SK-N-SH (cell line): ENCODE measurements around the gene SLC15A1. TPM values are rescaled to one million over a fixed set of nuclear protein-coding genes. Genes with fewer than 3 reads are reported as not detected.

ENCODE experiments used
- CTCF ChIA-PET: fragments of 300-600, 350-600 bp; formaldehyde crosslinking; extraction: SDS; loops from one replicate; lab custom pipeline; 2021; lab: Yijun Ruan, JAX
- POLR2A ChIA-PET: fragments of 350-600 bp; sonication (Branson Sonifier 250); formaldehyde crosslinking; extraction: SDS; loops from one replicate; lab custom pipeline; 2020; ENCODE audit warnings: antibody characterized with exemption, inconsistent platforms; lab: Yijun Ruan, JAX
- DNase-seq: peaks from one replicate; pipeline ENCODE4 v3.0.0; 2012
- H2AFZ ChIP-seq: fragments of 200-600 bp; sonication (generic); 2 replicates; pipeline ENCODE4 v1.8.1; 2016; ENCODE audit warnings: antibody characterized with exemption, mild to moderate bottlenecking, low read depth
- H3F3A ChIP-seq: fragments of 200-600 bp; sonication (generic); replicated peaks from 2 replicates; pipeline ENCODE3; 2016; ENCODE audit warnings: antibody characterized with exemption, mild to moderate bottlenecking; ENCODE audit not compliant: insufficient read depth
- H3K27ac ChIP-seq, 2 experiments: fragments of 200-500 bp in 1 of 2; fragments of 200-600 bp in 1 of 2; sonication (Bioruptor generic) in 1 of 2; sonication (generic), shearing (Covaris generic) in 1 of 2; 2 replicates each; pipeline versions ENCODE4 v1.5.1 to v1.6.1; 2014 to 2016; ENCODE audit warnings: low read depth in 2 of 2, inconsistent platforms in 1 of 2, low read length in 1 of 2, mild to moderate bottlenecking in 1 of 2, mixed read lengths in 1 of 2
- H3K27me3 ChIP-seq: fragments of 200-600 bp; sonication (generic), shearing (Covaris generic); 2 replicates; pipeline ENCODE4 v1.6.1; 2016; ENCODE audit warnings: mixed run types; ENCODE audit not compliant: insufficient read depth
- H3K36me3 ChIP-seq, 2 experiments: fragments of 200-500 bp in 1 of 2; fragments of 200-600 bp in 1 of 2; sonication (Bioruptor generic) in 1 of 2; sonication (generic) in 1 of 2; replicated peaks in 1 of 2; 2 replicates each; pipeline versions ENCODE3 to v1.5.1; 2014 to 2016; ENCODE audit warnings: low read length in 1 of 2, mild to moderate bottlenecking in 1 of 2; ENCODE audit not compliant: insufficient read depth in 2 of 2, control insufficient read depth in 1 of 2
- H3K4me1 ChIP-seq, 2 experiments: fragments of 200-500 bp in 1 of 2; fragments of 200-600 bp in 1 of 2; sonication (Bioruptor generic) in 1 of 2; sonication (generic), shearing (Covaris generic) in 1 of 2; 2 replicates each; pipeline versions ENCODE4 v1.5.1 to v1.6.1; 2014 to 2016; ENCODE audit warnings: low read depth in 1 of 2, low read length in 1 of 2, mixed run types in 1 of 2; ENCODE audit not compliant: insufficient read depth in 2 of 2, control insufficient read depth in 1 of 2
- H3K4me2 ChIP-seq: fragments of 200-600 bp; sonication (generic), shearing (Covaris generic); 2 replicates; pipeline ENCODE4 v1.6.1; 2017; ENCODE audit warnings: mixed run types
- H3K4me3 ChIP-seq, 2 experiments: fragments of 200-500 bp in 1 of 2; fragments of 200-600 bp in 1 of 2; sonication (Bioruptor generic) in 1 of 2; sonication (generic), shearing (Covaris generic) in 1 of 2; 2 replicates each; pipeline versions ENCODE4 v1.5.1 to v1.8.1; 2014 to 2016; ENCODE audit warnings: low read depth in 2 of 2, inconsistent platforms in 1 of 2, low read length in 1 of 2, mild to moderate bottlenecking in 1 of 2, mixed read lengths in 1 of 2, moderate library complexity in 1 of 2
- H3K79me2 ChIP-seq: fragments of 200-600 bp; sonication (generic); 2 replicates; pipeline ENCODE4 v1.8.1; 2017; ENCODE audit warnings: mild to moderate bottlenecking; ENCODE audit not compliant: insufficient read depth
- H3K9ac ChIP-seq: fragments of 200-600 bp; sonication (generic); 2 replicates; pipeline ENCODE4 v1.6.1; 2017; ENCODE audit warnings: mixed run types
- H3K9me2 ChIP-seq: fragments of 200-600 bp; sonication (generic); 2 replicates; pipeline ENCODE4 v1.6.1; 2017; ENCODE audit warnings: mixed run types
- H3K9me3 ChIP-seq: fragments of 200-600 bp; sonication (generic); 2 replicates; pipeline ENCODE4 v1.6.1; 2017; ENCODE audit warnings: mixed run types, mild to moderate bottlenecking, moderate library complexity
- H4K20me1 ChIP-seq: fragments of 200-600 bp; sonication (generic); 2 replicates; pipeline ENCODE4 v1.6.1; 2017; ENCODE audit warnings: mild to moderate bottlenecking, mixed run types; ENCODE audit not compliant: insufficient read depth
- ELF1 ChIP-seq: IDR thresholded peaks from 2 replicates; pipeline ENCODE4 v1.4.0; 2012
- EP300 ChIP-seq, 2 experiments: IDR thresholded peaks; 2 replicates each; pipeline versions ENCODE4 v1.4.0 to v1.6.1; 2012; ENCODE audit warnings: borderline replicate concordance in 1 of 2, low read depth in 1 of 2, low read length in 1 of 2
- EZH2phosphoT487 ChIP-seq: fragments of 200-600 bp; sonication (generic); IDR thresholded peaks from 2 replicates; pipeline ENCODE4 v1.6.1; 2017; ENCODE audit warnings: low read depth, mixed run types, mild to moderate bottlenecking, antibody characterized with exemption, moderate library complexity, borderline replicate concordance
- GATA2 ChIP-seq: sonication (generic); formaldehyde crosslinking; IDR thresholded peaks from 2 replicates; pipeline ENCODE4 v1.5.0; 2020; ENCODE audit warnings: mild to moderate bottlenecking, missing genetic modification reagents
- IRF3 ChIP-seq: fragments of 150-350 bp; IDR thresholded peaks from 2 replicates; pipeline ENCODE4 v1.6.1; 2016; ENCODE audit warnings: mild to moderate bottlenecking, low read depth, low read length
- JUND ChIP-seq: IDR thresholded peaks from 2 replicates; pipeline ENCODE4 v1.4.0; 2012
- MXI1 ChIP-seq: IDR thresholded peaks from 2 replicates; pipeline ENCODE4 v1.6.1; 2012; ENCODE audit warnings: mild to moderate bottlenecking, low read depth, low read length, improper control_type of control experiment
- PBX3 ChIP-seq: IDR thresholded peaks from 2 replicates; pipeline ENCODE4; 2012
- RXRA ChIP-seq: IDR thresholded peaks from 2 replicates; pipeline ENCODE4 v1.4.0; 2012; ENCODE audit warnings: low read depth, mild to moderate bottlenecking, borderline replicate concordance
- YY1 ChIP-seq: IDR thresholded peaks from 2 replicates; pipeline ENCODE4 v1.4.0; 2012; ENCODE audit warnings: low read depth, mild to moderate bottlenecking
- WGBS: methylation state at CpG from one replicate; pipeline ENCODE4 v1.1.6; 2017; ENCODE audit warnings: low lambda C conversion rate; 5-methylcytosine and 5-hydroxymethylcytosine counted together
- polyA plus RNA-seq, 3 experiments: library from polyadenylated mRNA; depleted of rRNA; stranded (reverse); fragments of >200 nt; gene quantifications; 2 replicates each; pipeline ENCODE4 v1.2.3, GENCODE V29; 2012
- TF ChIP-seq, protein P1 (sequence below): IDR thresholded peaks from 2 replicates; pipeline ENCODE4 v1.6.1; 2012; ENCODE audit warnings: mild to moderate bottlenecking, low read depth, low read length, moderate library complexity
- TF ChIP-seq, protein P2 (sequence below): IDR thresholded peaks from 2 replicates; pipeline ENCODE4 v1.4.0; 2012; ENCODE audit warnings: low read depth, borderline replicate concordance
- TF ChIP-seq, protein P3 (sequence below): IDR thresholded peaks from 2 replicates; pipeline ENCODE4 v1.4.0; 2012; ENCODE audit warnings: low read depth

Gene SLC15A1
- polyA plus RNA-seq, 1 of the 3 experiments (the other 2 are of a cell fraction), result not detected

DNA sequence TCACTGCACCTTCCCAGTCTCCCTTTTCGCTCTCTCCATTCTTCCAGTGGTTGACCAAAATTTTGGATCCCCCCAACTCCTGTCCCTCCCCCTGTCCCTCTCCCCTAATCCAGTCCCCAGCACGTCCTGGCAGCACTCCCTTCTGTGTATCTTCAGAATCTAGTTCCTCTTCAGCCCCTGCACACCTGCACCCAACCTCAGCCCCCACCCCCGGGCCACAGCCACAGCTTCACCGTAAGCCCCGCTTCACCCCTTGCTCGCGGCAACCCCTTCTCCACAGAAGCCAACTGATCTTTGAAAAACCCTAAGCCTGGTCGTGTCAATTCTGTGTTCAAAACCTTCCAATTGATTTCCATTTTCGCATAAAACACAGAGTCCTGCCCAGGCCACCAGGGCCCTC lies 35.5 kb upstream of the SLC15A1 start:
- 82% methylated on average over 9 of the region's 9 CpGs for WGBS
- Histone ChIP-seq H3K27ac (no peak overlapping the region), H3K27me3 (no peaks in the 10 kb centered on the region), H3K4me1 (no peaks in the 10 kb centered on the region), H3K9ac (no peak overlapping the region), H4K20me1 (no peaks in the 10 kb centered on the region), H3K36me3 (no peaks in the 10 kb centered on the region), H3F3A (no peaks in the 10 kb centered on the region), H3K9me3 (no peaks in the 10 kb centered on the region), H3K4me2 (no peak overlapping the region), H3K79me2 (no peaks in the 10 kb centered on the region), H3K9me2 (no peaks in the 10 kb centered on the region), H3K4me3 (no peak overlapping the region), H2AFZ (no peak overlapping the region)
- CTCF ChIA-PET, result no interaction called here
- TF ChIP-seq, protein P1, sequence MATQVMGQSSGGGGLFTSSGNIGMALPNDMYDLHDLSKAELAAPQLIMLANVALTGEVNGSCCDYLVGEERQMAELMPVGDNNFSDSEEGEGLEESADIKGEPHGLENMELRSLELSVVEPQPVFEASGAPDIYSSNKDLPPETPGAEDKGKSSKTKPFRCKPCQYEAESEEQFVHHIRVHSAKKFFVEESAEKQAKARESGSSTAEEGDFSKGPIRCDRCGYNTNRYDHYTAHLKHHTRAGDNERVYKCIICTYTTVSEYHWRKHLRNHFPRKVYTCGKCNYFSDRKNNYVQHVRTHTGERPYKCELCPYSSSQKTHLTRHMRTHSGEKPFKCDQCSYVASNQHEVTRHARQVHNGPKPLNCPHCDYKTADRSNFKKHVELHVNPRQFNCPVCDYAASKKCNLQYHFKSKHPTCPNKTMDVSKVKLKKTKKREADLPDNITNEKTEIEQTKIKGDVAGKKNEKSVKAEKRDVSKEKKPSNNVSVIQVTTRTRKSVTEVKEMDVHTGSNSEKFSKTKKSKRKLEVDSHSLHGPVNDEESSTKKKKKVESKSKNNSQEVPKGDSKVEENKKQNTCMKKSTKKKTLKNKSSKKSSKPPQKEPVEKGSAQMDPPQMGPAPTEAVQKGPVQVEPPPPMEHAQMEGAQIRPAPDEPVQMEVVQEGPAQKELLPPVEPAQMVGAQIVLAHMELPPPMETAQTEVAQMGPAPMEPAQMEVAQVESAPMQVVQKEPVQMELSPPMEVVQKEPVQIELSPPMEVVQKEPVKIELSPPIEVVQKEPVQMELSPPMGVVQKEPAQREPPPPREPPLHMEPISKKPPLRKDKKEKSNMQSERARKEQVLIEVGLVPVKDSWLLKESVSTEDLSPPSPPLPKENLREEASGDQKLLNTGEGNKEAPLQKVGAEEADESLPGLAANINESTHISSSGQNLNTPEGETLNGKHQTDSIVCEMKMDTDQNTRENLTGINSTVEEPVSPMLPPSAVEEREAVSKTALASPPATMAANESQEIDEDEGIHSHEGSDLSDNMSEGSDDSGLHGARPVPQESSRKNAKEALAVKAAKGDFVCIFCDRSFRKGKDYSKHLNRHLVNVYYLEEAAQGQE, result no peak
- TF ChIP-seq, protein P2, sequence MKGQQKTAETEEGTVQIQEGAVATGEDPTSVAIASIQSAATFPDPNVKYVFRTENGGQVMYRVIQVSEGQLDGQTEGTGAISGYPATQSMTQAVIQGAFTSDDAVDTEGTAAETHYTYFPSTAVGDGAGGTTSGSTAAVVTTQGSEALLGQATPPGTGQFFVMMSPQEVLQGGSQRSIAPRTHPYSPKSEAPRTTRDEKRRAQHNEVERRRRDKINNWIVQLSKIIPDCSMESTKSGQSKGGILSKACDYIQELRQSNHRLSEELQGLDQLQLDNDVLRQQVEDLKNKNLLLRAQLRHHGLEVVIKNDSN, result no peak
- TF ChIP-seq GATA2 (CRISPR knock-in tag), result no peak
- no peak for TF ChIP-seq RXRA
- no peak for TF ChIP-seq PBX3
- TF ChIP-seq MXI1, result no peak
- no peak for TF ChIP-seq JUND
- no peak for TF ChIP-seq EZH2phosphoT487
- TF ChIP-seq EP300 (IDR thresholded peaks at IDR 0.05; ENCODE audit: borderline replicate concordance in 1 of 2, low read depth in 1 of 2, low read length in 1 of 2), result no peak
- TF ChIP-seq, protein P3, sequence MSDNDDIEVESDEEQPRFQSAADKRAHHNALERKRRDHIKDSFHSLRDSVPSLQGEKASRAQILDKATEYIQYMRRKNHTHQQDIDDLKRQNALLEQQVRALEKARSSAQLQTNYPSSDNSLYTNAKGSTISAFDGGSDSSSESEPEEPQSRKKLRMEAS, result no peak
- no peak for DNase-seq
- POLR2A ChIA-PET, result no interaction called here

DNA sequence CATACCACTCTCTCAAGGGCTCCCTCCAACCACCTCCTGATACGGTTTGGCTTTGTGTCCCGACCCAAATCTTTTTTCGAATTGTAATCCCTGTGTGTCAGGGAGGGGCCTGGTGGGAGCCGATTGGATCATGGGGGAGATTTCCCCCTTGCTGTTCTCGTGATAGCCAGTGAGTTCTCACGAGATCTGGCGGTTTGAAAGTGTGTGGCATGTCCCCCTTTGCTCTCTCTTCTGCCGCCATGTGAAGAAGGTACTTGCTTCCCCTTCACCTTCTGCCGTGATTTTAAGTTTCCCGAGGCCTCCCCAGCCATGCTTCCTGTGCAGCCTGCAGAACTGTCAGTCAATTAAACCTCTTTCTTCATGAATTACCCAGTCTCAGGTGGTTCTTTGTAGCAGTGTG lies 34.7 kb upstream of the SLC15A1 start:
- CTCF ChIA-PET, result no interaction called here

More for the DNA sequence above, 34.7 kb upstream of the SLC15A1 start:
- DNase-seq, result no peak
- H2AFZ ChIP-seq, result no peak overlapping the region
- POLR2A ChIA-PET, result no interaction called here
- H3K4me3 ChIP-seq, result no peak overlapping the region
- H3K27me3 ChIP-seq, result no peaks in the 10 kb centered on the region
- no peaks in the 10 kb centered on the region for H4K20me1 ChIP-seq
- H3K4me2 ChIP-seq, result no peak overlapping the region
- no peaks in the 10 kb centered on the region for H3K9me3 ChIP-seq
- no peaks in the 10 kb centered on the region for H3F3A ChIP-seq
- no peaks in the 10 kb centered on the region for H3K79me2 ChIP-seq
- H3K4me1 ChIP-seq, result no peaks in the 10 kb centered on the region
- no peak overlapping the region for H3K27ac ChIP-seq
- H3K9ac ChIP-seq, result no peak overlapping the region
- H3K36me3 ChIP-seq, result no peaks in the 10 kb centered on the region
- no peaks in the 10 kb centered on the region for H3K9me2 ChIP-seq
- WGBS, result 70% methylated on average over 10 of the region's 10 CpGs
- TF ChIP-seq ELF1 (no peak), JUND (no peak), IRF3 (no peak), YY1 (no peak)
- TF ChIP-seq, protein P2, result no peak
